HG02938 (cell line): ENCODE data around the gene AKR1C8.

Source experiments
- ATAC-seq: cut with Tn5 transposase; IDR thresholded peaks from one replicate; pipeline ENCODE4 v1.9.1; 2021; ENCODE audit warnings: mild to moderate bottlenecking, moderate library complexity; ENCODE audit not compliant: unreplicated experiment

Gene AKR1C8

DNA sequence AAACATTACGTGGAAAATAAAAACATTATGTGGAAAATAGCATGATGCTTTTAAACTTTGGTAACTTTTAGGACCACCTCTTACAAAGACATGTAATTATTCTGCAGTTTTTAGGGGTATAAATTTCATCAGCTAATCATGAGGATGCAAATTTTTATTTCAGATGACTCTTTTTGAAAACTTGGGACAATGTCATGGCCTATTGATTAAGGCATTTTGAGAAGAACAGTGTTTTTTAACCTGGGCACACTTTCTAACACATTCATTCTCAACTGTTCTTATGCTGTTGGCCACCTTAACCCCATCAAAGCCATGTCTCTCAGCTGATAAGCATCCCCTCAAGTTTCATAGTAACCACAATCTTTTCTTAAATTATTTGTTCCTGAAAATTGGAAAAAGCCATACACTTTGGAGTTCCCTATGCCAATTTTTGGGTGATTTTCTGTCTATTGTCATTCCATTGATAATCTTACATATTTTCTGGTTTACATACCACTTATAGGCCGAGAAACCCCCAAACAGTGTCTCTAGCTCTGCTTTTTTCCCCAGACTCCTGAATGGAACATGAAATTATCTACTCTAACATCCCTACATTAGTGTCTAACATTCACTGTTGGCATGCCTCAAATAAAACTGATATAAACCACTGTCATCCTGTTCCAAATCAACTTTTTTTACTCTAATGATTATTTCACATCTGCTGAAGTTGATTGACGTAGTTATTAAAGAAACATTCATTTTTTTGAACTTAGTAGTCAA is 76.1 kb downstream of the AKR1C8 start:
- no peak for ATAC-seq

DNA sequence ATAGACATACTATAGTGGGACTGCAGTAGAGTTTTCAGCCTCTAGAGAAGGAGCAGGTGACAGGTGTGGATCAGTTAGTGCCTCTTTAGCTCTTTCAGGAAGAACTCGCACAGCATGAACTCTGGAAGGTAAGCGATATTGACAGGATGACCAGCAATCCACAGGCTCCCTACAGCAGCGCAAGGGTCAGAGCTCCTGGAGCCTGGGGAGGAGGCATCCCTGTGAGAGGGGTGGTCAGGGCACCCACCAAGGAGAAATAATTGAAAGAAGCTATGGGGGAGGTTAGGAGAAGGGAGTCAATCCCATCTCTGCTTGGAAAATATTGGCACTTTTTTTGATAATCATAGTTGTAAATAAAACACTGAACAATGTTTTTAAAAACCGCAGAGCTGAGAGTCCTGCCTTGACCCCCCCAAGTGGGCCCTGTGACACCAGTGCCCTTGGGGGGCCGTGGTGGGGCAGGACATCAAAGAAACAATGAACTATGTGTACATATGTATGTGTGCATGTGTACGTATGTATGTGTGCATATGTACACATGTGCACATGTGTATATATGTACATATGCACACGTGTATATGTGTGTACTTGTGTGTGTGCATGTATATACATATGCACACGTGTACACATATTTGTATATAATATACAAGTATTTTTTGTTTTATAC is 77.0 kb downstream of the AKR1C8 start:
- no peak for ATAC-seq

DNA sequence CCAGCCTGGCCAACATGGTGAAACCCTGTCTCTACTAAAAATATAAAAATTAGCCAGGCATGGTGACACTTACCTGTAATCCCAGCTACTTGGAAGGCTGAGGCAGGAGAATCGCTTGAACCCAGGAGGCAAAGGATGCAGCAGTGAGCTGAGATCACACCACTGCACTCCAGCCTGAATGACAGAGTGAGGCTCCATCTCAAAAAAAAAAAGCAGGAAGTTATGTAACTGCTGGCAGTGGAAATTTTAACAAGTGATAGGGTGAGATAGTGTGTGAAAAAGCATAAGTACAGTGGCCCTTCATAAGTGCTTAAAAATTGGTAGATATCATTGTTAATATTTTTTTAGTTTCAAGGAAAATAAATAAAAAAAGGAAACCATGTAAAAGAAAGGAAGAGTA is 78.4 kb downstream of the AKR1C8 start:
- ATAC-seq: no peak

- ATAC-seq: no peak
These were observed 79.3 kb downstream of the AKR1C8 start for GRCh38 chr10:5105626-5106025.
